Mucosa of stomach (tissue), 1 donor: ENCODE results near the gene B4GALNT4.
A peak's percentile ranks its signal among the peaks of the same experiment; 100 is the strongest.
"Not testable (repeated sequence)": the region's sequence is repeated elsewhere in the genome, so short reads cannot be mapped to it uniquely, and the experiment has no call there.

Source experiments
- H3K27me3 ChIP-seq: one replicate; pipeline ENCODE4 v1.7.0; 2013; ENCODE audit warnings: mild to moderate bottlenecking, low read length; ENCODE audit not compliant: control insufficient read depth, insufficient read depth
- H3K36me3 ChIP-seq: one replicate; pipeline ENCODE4 v1.7.0; 2013; ENCODE audit warnings: low read length; ENCODE audit not compliant: control insufficient read depth, insufficient read depth
- H3K4me1 ChIP-seq: one replicate; pipeline ENCODE4 v1.7.0; 2013; ENCODE audit warnings: mild to moderate bottlenecking, low read length; ENCODE audit not compliant: control insufficient read depth, insufficient read depth
- H3K4me3 ChIP-seq: one replicate; pipeline ENCODE4 v1.7.0; 2013; ENCODE audit warnings: low read length
- H3K9ac ChIP-seq: one replicate; pipeline ENCODE4 v1.7.0; 2013; ENCODE audit warnings: mild to moderate bottlenecking, low read length, moderate library complexity
- H3K9me3 ChIP-seq: one replicate; pipeline ENCODE4 v1.7.0; 2013; ENCODE audit warnings: mild to moderate bottlenecking, low read length, moderate library complexity; ENCODE audit not compliant: control insufficient read depth
- donor health status: Pancreatic carcinoma.

Gene B4GALNT4

GRCh38 chr11:405954-406795 is 36.9 kb downstream of the B4GALNT4 start:
- no peaks in the 10 kb centered on the region for H3K36me3 ChIP-seq
- peak overlapping the region; percentile 31 for H3K9ac ChIP-seq
- H3K27me3 ChIP-seq: no peaks in the 10 kb centered on the region
- H3K4me1 ChIP-seq: peaks cover 11% of the 10 kb centered on the region
- peak overlapping the region; percentile 14 for H3K4me3 ChIP-seq
- H3K9me3 ChIP-seq: no peaks in the 10 kb centered on the region

- no peaks in the 10 kb centered on the region for H3K36me3 ChIP-seq
- H3K4me3 ChIP-seq: peak overlapping the region; percentile 14
- peaks cover 11% of the 10 kb centered on the region for H3K4me1 ChIP-seq
- no peaks in the 10 kb centered on the region for H3K9me3 ChIP-seq
- H3K9ac ChIP-seq: peak overlapping the region; percentile 31
- H3K27me3 ChIP-seq: no peaks in the 10 kb centered on the region
Observed at GRCh38 chr11:406796-407650, 37.7 kb downstream of the B4GALNT4 start.

- no peaks in the 10 kb centered on the region for H3K9me3 ChIP-seq
- H3K36me3 ChIP-seq: no peaks in the 10 kb centered on the region
- H3K9ac ChIP-seq: no peak overlapping the region
- peaks cover 11% of the 10 kb centered on the region for H3K4me1 ChIP-seq
- H3K27me3 ChIP-seq: no peaks in the 10 kb centered on the region
- no peak overlapping the region for H3K4me3 ChIP-seq
Observed at GRCh38 chr11:407651-408123, 38.4 kb downstream of the B4GALNT4 start.

GRCh38 chr11:408154-409007 is 39.1 kb downstream of the B4GALNT4 start:
- peaks cover 11% of the 10 kb centered on the region for H3K4me1 ChIP-seq
- no peak overlapping the region for H3K4me3 ChIP-seq
- no peak overlapping the region for H3K9ac ChIP-seq
- no peaks in the 10 kb centered on the region for H3K36me3 ChIP-seq
- H3K9me3 ChIP-seq: no peaks in the 10 kb centered on the region
- no peaks in the 10 kb centered on the region for H3K27me3 ChIP-seq

GRCh38 chr11:409008-409599 is 39.8 kb downstream of the B4GALNT4 start:
- no peak overlapping the region for H3K4me3 ChIP-seq
- H3K9me3 ChIP-seq: no peaks in the 10 kb centered on the region
- peaks cover 11% of the 10 kb centered on the region for H3K4me1 ChIP-seq
- H3K27me3 ChIP-seq: no peaks in the 10 kb centered on the region
- no peaks in the 10 kb centered on the region for H3K36me3 ChIP-seq
- no peak overlapping the region for H3K9ac ChIP-seq

GRCh38 chr11:409600-410483 is 40.5 kb downstream of the B4GALNT4 start:
- no peaks in the 10 kb centered on the region for H3K9me3 ChIP-seq
- H3K4me1 ChIP-seq: peaks cover 11% of the 10 kb centered on the region
- no peaks in the 10 kb centered on the region for H3K36me3 ChIP-seq
- H3K27me3 ChIP-seq: no peaks in the 10 kb centered on the region
- H3K9ac ChIP-seq: no peak overlapping the region
- no peak overlapping the region for H3K4me3 ChIP-seq

GRCh38 chr11:410711-411110 is 41.4 kb downstream of the B4GALNT4 start:
- H3K4me3 ChIP-seq, H3K27me3 ChIP-seq, H3K9me3 ChIP-seq, H3K9ac ChIP-seq, H3K36me3 ChIP-seq: not testable (repeated sequence)
- H3K4me1 ChIP-seq: peaks cover 17% of the 10 kb centered on the region

GRCh38 chr11:411520-411919 is 42.2 kb downstream of the B4GALNT4 start:
- H3K27me3 ChIP-seq, H3K9me3 ChIP-seq, H3K4me3 ChIP-seq, H3K36me3 ChIP-seq, H3K9ac ChIP-seq: not testable (repeated sequence)
- peaks cover 14% of the 10 kb centered on the region for H3K4me1 ChIP-seq

- Histone ChIP-seq H3K9me3 (no peaks in the 10 kb centered on the region), H3K4me1 (peaks cover 14% of the 10 kb centered on the region), H3K4me3 (no peak overlapping the region), H3K9ac (no peak overlapping the region), H3K27me3 (peaks cover 7% of the 10 kb centered on the region), H3K36me3 (no peaks in the 10 kb centered on the region)
Observed at GRCh38 chr11:412641-413119, 43.4 kb downstream of the B4GALNT4 start.

GRCh38 chr11:413120-414081 is 44.1 kb downstream of the B4GALNT4 start:
- Histone ChIP-seq H3K9me3 (no peaks in the 10 kb centered on the region), H3K9ac (no peak overlapping the region), H3K4me1 (peaks cover 18% of the 10 kb centered on the region), H3K4me3 (no peak overlapping the region), H3K27me3 (peaks cover 7% of the 10 kb centered on the region), H3K36me3 (no peaks in the 10 kb centered on the region)
